Measurements from ENCODE around the gene CYBC1. TPM values are rescaled to one million over a fixed set of nuclear protein-coding genes. Genes with fewer than 3 reads are reported as not detected.

CYBC1 gene
- total and polyA plus RNA-seq, 2 donors (not counting 1 experiment from before 2014, with no cell fraction given): 328 to 569 TPM

- H3K27ac ChIP-seq (ENCODE audit: low read length in 2 of 2): no peak overlapping the region
- Mint-ChIP-seq H3K9me3 (ENCODE audit: insufficient read depth) (no peaks in the 10 kb centered on the region), H3K27me3 (no peaks in the 10 kb centered on the region), H3K4me1 (peaks cover 3% of the 10 kb centered on the region), H3K27ac (no peak overlapping the region), H3K4me3 (no peak overlapping the region)
- no peak for ATAC-seq (ENCODE audit: low read depth)
- intact Hi-C loops (cut with micrococcal nuclease): no loop called here
- no peaks in the 10 kb centered on the region for H3K4me1 ChIP-seq (ENCODE audit: control insufficient read depth in 2 of 2, insufficient read depth in 2 of 2, low read length in 2 of 2)
- CTCF ChIA-PET: no interaction called here
- no peak for TF ChIP-seq EZH2 (IDR thresholded peaks at IDR 0.05; ENCODE audit: borderline replicate concordance, insufficient read depth, low read depth, low read length, poor library complexity, severe bottlenecking)
- TF ChIP-seq CTCF (IDR thresholded peaks at IDR 0.05): no peak
- H3K9me3 ChIP-seq (ENCODE audit: control extremely low read depth in 1 of 3, control insufficient read depth in 2 of 3, insufficient read depth in 1 of 3, low read length in 2 of 3): no peaks in the 10 kb centered on the region
- H3K27me3 ChIP-seq (replicated peaks in 1 of 4; ENCODE audit: control extremely low read depth in 1 of 4, control insufficient read depth in 3 of 4, insufficient read depth in 4 of 4, low read length in 3 of 4): no peaks in the 10 kb centered on the region
- no peak overlapping the region for H3K4me3 ChIP-seq (ENCODE audit: control extremely low read depth in 1 of 5, extremely low read depth in 1 of 5, insufficient read depth in 1 of 5, low read depth in 2 of 5, low read length in 4 of 5)
- 96% methylated on average over 7 of the region's 7 CpGs for WGBS (ENCODE audit: insufficient coverage)
- no peak overlapping the region for H3K4me2 ChIP-seq (replicated peaks; ENCODE audit: low read depth, low read length, poor library complexity, severe bottlenecking)
- peaks cover 25% of the 10 kb centered on the region for H4K20me1 ChIP-seq (ENCODE audit: control insufficient read depth, insufficient read depth, low read length, poor library complexity, severe bottlenecking)
- no peak overlapping the region for H2AFZ ChIP-seq (ENCODE audit: insufficient read depth, low read depth, low read length, poor library complexity, severe bottlenecking)
- peaks cover 56% of the 10 kb centered on the region for H3K79me2 ChIP-seq (ENCODE audit: control insufficient read depth, insufficient read depth, low read length)
- H3K9ac ChIP-seq (ENCODE audit: low read length): no peak overlapping the region
- DNase-seq: no peak
- POLR2A ChIA-PET: no interaction called here
- H3K36me3 ChIP-seq (replicated peaks in 1 of 2; ENCODE audit: control extremely low read depth in 1 of 2, control insufficient read depth in 1 of 2, extremely low read depth in 1 of 2, insufficient read depth in 2 of 2, low read length in 1 of 2): peaks cover 7 to 79% of the 10 kb centered on the region in 2 experiments
These were observed 14.6 kb upstream of the CYBC1 start for GRCh38 chr17:82465023-82465603.

- Histone ChIP-seq H3K27ac (ENCODE audit: low read length in 2 of 2) (no peak overlapping the region), H3K79me2 (ENCODE audit: control insufficient read depth, insufficient read depth, low read length) (peaks cover 60% of the 10 kb centered on the region), H3K4me3 (ENCODE audit: control extremely low read depth in 1 of 5, extremely low read depth in 1 of 5, insufficient read depth in 1 of 5, low read depth in 2 of 5, low read length in 4 of 5) (no peak overlapping the region), H3K4me2 (replicated peaks; ENCODE audit: low read depth, low read length, poor library complexity, severe bottlenecking) (no peak overlapping the region), H2AFZ (ENCODE audit: insufficient read depth, low read depth, low read length, poor library complexity, severe bottlenecking) (no peak overlapping the region), H4K20me1 (ENCODE audit: control insufficient read depth, insufficient read depth, low read length, poor library complexity, severe bottlenecking) (peaks cover 31% of the 10 kb centered on the region), H3K36me3 (replicated peaks in 1 of 2; ENCODE audit: control extremely low read depth in 1 of 2, control insufficient read depth in 1 of 2, extremely low read depth in 1 of 2, insufficient read depth in 2 of 2, low read length in 1 of 2) (peaks cover 4 to 75% of the 10 kb centered on the region in 2 experiments), H3K9ac (ENCODE audit: low read length) (no peak overlapping the region), H3K9me3 (ENCODE audit: control extremely low read depth in 1 of 3, control insufficient read depth in 2 of 3, insufficient read depth in 1 of 3, low read length in 2 of 3) (no peaks in the 10 kb centered on the region), H3K27me3 (replicated peaks in 1 of 4; ENCODE audit: control extremely low read depth in 1 of 4, control insufficient read depth in 3 of 4, insufficient read depth in 4 of 4, low read length in 3 of 4) (no peaks in the 10 kb centered on the region), H3K4me1 (ENCODE audit: control insufficient read depth in 2 of 2, insufficient read depth in 2 of 2, low read length in 2 of 2) (peaks cover 0 to 2% of the 10 kb centered on the region in 2 donors)
- Mint-ChIP-seq H3K4me1 (peaks cover 3% of the 10 kb centered on the region), H3K4me3 (no peak overlapping the region), H3K27ac (no peak overlapping the region), H3K27me3 (no peaks in the 10 kb centered on the region), H3K9me3 (ENCODE audit: insufficient read depth) (no peaks in the 10 kb centered on the region)
- DNase-seq: no peak
- ATAC-seq (ENCODE audit: low read depth): no peak
- CTCF ChIA-PET: interaction anchor here (0.8 kb wide), 1 partner anchor 144 kb away, joined by 3 read pairs; no protein-coding TSS in a partner anchor
- intact Hi-C loops (cut with micrococcal nuclease): no loop called here
- over 99% methylated on average over 10 of the region's 11 CpGs for WGBS (ENCODE audit: insufficient coverage)
- POLR2A ChIA-PET: no interaction called here
- no peak for TF ChIP-seq EZH2 (IDR thresholded peaks at IDR 0.05; ENCODE audit: borderline replicate concordance, insufficient read depth, low read depth, low read length, poor library complexity, severe bottlenecking)
- TF ChIP-seq CTCF (IDR thresholded peaks at IDR 0.05): no peak
These were observed 14.0 kb upstream of the CYBC1 start for GRCh38 chr17:82464567-82464929.

Data from B cell (primary cell).